ENCODE measurements around the gene FAM210A.
"Not testable (repeated sequence)": the region's sequence is repeated elsewhere in the genome, so short reads cannot be mapped to it uniquely, and the experiment has no call there.

Gene FAM210A

DNA sequence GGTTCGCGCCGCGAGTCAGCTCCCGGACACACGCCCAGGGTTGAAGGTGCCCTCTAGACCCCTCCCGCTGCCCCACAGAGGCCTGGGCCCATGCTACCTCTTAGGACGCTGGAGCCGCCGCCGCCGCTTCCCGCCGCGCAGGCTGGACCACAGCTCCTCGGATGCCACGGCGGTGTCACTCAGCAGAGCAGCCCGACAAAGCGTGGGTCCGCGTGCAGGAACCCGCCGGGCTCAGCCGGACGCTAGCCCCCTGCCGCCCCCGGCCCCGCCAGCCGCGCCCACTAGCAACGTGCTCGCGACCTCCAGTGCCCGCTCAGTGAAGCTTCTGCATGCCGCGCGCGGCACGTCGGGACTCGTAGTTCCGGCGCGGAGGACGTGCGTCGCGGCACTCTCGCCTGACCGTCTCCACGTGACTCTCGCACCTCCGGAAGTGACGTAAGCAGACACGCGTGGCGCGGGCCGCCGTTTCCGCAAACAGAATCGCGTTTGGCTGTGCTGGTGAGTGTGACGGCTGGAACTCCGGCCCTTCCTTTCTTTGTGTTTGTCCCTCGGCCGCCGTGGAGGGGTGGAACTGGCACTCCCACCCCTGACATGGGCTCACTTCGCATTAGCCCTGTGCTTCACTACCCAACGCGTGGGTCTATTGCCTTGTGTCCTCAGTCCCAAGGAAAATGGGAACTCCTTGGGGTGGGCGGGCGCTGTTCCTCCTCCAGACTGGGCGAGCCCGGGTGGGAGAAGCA is at the start of gene FAM210A, which contains the start of gene RNMT:
TSS of gene FAM210A (minus strand) at position 327 of the 740 bp plus-strand sequence. CDS start 44,481 bp downstream, outside the sequence.
TSS of gene RNMT (plus strand) at position 442 of the 740 bp plus-strand sequence. CDS start 4,845 bp downstream, outside the sequence.
- DNase-seq = peak; percentile 94

DNA sequence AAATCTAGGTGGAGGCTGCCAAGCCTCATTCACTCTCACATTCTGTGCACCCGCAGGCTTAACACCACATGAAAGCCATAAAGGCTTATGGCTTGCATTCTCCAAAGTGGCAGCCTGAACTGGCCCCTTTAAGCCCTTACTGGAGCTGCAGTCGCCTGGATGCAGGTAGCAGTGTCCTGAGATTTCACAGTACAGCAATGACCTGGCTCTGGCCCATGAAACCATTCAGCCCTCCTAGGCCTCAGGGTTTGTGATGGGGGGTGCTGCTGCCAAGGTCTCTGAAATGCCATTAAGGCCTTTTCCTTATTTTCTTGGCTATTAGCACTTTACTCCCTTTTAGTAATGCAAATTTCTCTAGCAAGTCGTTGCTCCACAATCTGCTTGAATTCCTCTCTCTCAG is 48.7 kb upstream of the FAM210A start:
- no peak for DNase-seq

DNA sequence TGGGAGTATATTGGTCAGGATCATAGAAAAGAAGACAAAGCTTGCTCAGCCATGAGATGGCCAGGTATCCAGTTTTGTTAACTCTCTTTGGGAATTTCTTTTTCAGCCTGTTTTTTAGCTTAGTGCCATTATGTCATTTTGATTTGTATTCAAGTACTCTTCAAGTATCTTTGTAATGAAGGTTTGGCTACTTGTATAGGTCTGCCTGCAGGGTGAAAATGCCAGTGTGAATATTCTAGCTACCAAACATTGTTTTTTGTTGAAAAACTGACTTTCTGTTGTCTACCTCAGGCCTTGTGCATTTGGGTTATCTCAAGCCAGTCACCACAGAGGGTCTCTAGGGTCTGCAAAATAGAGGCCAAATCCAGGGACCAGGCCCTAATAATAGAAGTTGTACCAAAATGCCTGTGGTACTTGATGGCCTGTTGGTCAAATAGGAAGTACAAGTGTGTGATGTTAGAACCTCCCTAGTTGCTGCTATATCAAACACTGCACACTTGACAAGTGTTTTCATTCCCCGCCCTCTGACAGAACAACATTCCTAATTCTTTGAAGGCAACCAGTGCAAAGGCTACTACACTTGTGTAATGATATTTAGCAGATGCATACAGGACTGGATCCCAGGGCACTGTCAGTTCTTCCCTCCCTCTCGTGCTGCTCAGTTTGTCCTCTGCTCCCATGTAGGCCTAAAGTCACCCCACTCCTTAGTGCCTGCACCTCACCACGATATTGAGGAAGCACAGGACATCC is 36.5 kb upstream of the FAM210A start:
- DNase-seq = no peak

DNA sequence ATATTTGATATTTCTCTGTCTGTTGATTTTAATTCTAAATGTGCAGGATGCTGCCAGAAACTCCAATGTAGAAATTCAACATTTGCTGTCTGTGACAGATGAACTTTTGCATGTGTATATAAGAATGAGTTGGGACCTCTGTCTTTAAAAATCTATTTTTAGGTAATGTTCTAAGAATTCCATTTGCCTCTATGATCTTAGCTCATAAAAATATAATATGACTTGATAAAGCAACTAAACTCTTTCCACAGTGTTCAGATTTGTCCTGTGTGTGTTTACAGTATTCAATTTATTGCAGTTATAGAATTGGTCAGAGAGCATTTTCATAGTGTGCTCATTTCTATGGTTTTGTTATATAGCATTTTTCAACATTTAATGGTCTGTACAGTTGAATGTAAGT is 33.7 kb upstream of the FAM210A start:
- no peak for DNase-seq

- no peak for DNase-seq
Measured at GRCh38 chr18:13758622-13759021, 32.3 kb upstream of the FAM210A start.

DNA sequence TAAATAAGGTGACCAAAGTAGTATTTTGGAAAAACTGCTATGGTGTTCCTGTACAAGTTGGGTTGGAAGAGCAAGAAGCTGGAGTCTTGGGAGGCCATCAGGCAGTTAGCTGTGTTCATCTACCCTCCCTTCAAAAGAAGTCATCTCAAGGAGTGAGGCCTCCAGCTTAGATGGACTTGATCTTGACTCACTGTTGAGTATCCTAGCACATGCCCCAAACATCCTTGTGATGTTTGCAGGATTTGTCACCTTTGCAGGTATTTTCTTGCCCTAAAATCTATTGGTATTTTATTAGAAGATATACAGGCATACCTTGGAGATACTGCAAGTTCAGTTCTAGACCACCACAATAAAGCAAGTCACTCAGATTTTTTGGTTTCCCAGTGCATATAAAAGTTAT is 30.3 kb upstream of the FAM210A start:
- no peak for DNase-seq

- DNase-seq = no peak
Measured at GRCh38 chr18:13756261-13756660, 29.9 kb upstream of the FAM210A start.

GRCh38 chr18:13751599-13751998 is 25.2 kb upstream of the FAM210A start:
- DNase-seq = not testable (repeated sequence)

- DNase-seq = no peak
Measured at GRCh38 chr18:13746633-13747032, 20.3 kb upstream of the FAM210A start.

- DNase-seq = no peak
Measured at GRCh38 chr18:13745696-13746095, 19.3 kb upstream of the FAM210A start.

GRCh38 chr18:13735681-13736080 is 9.3 kb upstream of the FAM210A start:
- no peak for DNase-seq

DNA sequence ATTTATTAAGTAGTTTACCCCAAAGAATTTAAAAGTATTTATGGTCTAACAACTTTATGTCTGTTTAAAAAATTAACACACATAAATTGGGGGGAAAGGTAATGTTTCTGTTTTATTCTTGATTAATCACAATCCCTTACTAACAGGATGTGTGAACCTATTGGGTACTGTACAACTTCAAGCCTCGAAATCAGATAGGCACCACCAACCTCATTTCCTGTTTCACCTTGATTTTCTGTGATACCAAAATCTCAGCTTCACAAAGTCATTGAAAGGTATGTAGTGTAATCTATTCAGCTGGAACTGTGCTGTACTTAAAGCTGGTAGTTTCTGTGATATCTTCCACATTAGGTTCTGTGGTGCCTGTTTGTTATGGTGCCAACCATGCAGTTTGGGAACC is 4.1 kb upstream of the FAM210A start:
- no peak for DNase-seq

- DNase-seq = no peak
Measured at GRCh38 chr18:13726972-13727331, 594 bp upstream of the FAM210A start.

DNA sequence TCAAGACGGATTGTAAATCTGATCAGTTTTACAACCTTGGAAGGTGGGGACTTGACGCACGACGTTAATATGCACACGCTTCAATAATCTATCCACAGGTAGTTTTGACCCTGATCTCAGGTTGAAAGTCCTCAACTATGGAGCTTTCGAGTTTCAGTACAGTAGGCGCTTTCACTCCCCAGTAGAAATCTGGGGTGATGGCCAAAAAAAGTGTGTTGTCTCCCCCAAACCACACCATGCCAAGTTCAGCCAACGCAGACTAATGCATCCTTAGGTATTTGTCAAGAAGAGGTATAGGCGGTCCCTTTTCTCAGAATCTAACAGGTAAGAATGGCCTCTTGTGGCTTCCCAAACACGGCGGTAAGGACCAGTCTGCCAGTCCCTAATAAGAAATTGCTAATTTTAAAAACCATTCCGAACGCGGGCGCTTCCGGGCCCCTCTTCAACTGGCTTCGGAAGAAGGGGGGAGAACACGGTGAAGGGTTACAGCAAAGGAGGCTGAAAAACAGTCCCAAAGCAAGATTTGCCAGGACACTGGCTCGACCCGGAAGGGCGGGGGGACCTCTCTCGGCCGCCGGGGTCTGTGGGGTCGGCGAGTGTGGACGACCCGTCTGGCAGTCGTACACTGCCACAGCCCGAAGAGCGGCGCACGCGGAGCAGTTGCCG is 659 bp downstream of the FAM210A start:
- DNase-seq = no peak

- no peak for DNase-seq
Measured at GRCh38 chr18:13720847-13721246, 5.5 kb downstream of the FAM210A start.

GRCh38 chr18:13720123-13720522 is 6.2 kb downstream of the FAM210A start:
- DNase-seq = no peak

GRCh38 chr18:13716916-13717315 is 9.4 kb downstream of the FAM210A start:
- no peak for DNase-seq

DNA sequence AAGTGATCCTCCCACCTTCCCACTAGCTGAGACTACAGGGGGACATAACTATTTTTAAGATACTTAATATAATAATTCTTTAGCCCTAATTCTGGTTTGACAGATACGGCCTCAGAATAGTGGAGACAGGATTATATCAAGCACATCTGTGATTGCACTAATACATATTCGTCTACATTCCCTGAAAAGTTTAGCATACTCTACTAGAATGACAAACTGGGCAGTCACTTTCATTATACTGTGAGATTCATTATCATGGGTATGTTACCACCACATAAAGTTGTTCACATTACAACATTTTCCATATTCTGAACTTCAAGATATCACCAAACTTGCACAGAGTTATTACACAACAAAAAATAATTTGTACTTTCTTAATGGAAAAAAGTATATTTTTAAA is 11.0 kb downstream of the FAM210A start:
- no peak for DNase-seq

- no peak for DNase-seq
Measured at GRCh38 chr18:13713455-13714055, 12.8 kb downstream of the FAM210A start.

DNA sequence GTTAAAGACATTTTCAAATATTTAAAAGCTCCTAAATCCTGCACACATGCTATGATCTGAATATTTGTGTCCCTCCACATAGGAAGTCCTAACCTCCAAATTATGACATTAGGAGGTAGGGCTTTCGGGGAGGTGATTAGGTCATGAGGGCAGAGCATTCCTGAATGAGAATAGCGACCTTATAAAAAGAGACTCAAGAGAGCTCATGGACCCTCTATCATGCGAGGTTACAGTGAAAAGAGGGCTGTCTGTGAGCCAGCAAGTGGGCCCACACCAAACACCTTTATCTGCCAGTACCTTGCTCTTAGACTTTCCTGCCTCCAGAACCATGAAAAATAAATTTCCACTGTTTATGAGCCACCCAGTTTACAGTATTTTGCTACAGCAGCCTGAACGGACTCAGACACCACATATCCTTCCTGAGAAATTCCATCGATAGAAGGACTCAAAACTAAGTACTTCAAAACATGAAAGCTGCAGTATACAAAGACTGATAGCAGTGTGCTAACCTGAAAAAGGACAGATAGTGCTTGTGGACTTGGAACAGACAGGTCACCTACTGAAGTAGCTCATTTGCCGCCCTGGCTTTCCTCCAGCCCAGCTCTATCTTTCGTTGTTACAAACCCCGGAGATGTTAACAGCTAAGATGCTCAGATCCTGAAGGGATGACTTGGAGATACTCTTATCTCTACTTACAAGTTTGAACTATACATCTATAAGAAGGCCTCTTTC is 13.8 kb downstream of the FAM210A start:
- DNase-seq = no peak

DNA sequence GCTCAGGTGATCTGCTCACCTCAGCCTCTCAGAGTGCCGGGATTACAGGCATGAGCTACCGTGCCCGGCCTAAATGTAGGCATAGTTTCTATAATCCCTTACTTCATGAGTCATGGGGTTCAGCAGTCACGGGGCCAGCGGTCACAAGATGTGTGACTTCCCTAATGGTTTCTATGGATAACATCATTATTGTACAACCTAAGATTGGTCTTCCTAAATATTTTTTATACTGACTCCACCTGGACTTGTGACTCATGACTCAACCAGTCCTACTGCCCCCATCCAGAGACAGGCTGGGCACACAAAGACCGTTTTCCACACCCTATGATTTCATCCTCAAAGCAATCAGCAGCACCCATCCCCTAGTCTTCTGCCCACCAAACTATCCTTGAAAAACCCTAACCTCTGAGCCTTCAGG is 15.9 kb downstream of the FAM210A start:
- DNase-seq = no peak

GRCh38 chr18:13703899-13704298 is 22.5 kb downstream of the FAM210A start:
- no peak for DNase-seq

- DNase-seq = no peak
Measured at GRCh38 chr18:13700153-13700552, 26.2 kb downstream of the FAM210A start.

Data from activated CD8-positive, alpha-beta memory T cell treated with anti-CD3 and anti-CD28 coated beads for 24 hours (primary cell).